ENCODE measurements around the gene CASKIN1.
"Not testable (repeated sequence)": the region's sequence is repeated elsewhere in the genome, so short reads cannot be mapped to it uniquely, and the experiment has no call there.

CASKIN1 gene

DNA sequence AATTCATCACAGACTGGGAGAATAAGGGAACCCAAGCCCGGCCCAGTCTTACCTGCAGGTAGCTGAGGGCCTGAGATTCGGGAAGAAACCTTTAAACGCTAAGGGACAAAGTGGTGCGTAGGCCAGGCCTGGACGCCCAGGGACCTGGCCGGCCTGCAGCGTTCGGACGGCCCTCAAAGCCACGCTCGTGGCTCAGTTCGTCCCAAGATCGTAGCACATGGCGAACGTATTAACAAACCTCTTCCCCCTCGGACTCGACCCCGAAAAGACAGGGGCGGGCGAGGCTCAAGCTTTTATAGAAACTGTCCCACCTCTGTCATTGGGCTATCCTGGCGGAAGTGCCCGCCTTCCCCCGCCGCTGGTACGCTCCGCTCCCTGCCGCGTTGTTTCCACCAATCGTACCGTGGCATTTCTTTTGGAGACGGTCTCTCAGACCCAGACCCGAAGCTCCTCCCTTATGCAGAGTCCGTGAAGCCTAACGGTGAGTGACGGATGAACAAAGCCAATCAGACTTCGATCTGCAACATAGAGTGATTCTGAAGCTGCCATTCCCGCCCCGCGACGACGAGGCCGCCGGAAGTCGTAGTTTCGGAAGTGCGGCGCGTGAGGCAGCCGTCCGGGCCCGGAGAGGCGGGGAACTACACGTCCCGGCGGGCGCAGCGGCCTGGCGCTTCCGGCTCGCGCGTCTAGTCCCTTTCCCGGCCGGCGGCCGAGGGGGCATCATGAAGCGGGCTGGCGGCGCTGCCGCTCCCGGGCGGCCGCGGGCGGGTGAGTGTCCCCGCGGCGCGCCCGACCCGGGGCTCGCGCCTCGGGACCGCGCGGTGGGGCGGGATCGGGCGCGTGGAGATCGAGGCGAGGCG lies 41.1 kb downstream of the CASKIN1 start, which contains the start of gene TRAF7:
Gene TRAF7, plus strand, starts transcription at position 692 of the 860 bp plus-strand sequence. CDS start 8,139 bp downstream, outside the sequence.
- DNase-seq = peak; percentile 100

DNA sequence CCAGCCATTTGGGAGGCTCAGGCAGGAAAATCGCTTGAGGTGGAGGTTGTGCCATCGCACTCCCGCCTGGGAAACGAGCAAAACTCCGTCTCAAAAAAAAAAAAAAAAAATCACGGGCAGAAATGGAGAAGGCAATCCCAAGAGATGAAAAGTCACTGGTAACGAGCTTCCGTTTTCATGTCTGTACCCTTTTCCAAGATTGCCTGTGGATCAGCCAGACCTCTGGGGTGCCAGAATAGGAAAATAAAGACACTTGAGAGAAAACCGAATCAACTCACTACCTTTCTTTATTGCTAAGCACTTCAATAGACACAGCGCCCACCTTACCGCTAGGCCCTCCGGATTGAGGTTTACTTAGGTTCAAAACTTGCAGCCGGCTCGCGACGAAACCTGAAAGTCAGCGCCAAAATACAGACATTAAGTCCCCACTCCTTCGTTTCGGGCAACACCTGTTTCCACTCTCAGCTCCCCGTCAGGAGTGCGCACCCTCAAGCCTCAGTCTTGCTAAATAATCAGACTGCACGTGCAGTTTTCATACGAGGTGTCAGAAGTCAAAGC lies 41.8 kb downstream of the CASKIN1 start:
- no peak for DNase-seq

DNA sequence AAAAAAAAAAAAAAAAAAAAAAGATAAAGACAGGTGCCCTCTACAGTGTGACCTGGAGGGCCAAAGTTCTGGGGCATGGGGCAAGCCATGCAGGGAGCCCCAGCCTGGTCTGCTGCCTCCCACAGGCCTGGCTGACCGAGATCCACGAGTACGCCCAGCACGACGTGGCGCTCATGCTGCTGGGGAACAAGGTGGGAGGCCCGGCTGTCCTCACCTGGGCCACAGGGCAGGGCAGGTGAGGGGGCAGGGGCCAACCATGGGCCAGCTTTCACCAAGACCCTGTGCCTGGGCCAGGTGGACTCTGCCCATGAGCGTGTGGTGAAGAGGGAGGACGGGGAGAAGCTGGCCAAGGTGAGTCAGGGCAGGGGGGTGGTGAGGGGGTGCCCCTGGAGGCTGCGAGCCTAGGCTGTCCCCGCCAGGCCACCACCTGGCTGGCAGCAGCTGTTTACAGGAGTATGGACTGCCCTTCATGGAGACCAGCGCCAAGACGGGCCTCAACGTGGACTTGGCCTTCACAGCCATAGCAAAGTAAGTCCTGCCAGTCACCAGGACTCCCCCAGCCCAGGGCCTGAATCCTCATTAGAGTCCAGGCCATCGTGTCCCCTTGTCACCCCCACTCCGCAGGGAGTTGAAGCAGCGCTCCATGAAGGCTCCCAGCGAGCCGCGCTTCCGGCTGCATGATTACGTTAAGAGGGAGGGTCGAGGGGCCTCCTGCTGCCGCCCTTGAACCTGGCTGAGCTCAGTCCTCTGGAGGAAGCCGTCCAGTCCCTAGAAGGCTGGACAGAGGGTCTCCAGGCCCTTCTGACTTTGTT lies 43.5 kb downstream of the CASKIN1 start:
- DNase-seq = no peak

DNA sequence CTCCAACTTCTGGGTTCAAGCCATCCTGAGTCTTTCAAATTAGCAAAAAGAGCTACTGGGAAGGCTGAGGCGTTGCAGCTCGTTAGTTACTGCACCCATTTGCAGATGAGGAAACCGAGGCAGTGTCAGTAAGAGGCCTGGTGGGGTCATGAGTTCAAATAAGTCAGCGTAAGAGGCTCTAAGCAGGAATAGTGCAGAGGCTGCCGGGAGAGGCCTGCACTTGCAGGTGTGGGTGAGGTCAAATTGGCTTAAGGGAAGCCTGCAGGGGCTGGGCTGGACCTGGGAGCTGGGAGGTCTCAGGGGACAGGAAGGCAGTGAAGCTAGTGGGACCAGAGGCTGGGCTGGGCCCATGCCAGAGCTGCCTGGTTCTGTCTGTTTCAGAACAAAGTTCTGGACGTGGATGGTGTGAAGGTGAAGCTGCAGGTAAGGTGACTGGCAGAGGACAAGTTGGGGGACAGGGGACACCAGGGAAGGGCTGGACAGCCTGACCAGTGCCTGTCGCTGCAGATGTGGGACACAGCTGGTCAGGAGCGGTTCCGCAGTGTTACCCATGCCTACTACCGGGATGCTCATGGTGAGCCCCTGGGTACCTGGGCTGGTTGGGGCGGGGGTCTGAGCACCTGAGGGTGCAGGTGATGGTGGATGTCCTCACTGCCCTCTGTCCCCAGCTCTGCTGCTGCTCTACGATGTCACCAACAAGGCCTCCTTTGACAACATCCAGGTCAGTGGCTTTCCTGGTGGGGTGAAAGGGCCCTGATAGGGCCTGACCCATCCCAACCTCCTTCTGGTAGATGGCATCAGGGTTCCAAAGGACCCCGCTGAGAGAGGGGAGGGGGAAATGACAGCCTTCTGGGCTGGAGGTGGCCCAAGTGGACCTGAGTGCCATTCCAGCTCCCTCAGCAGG lies 45.0 kb downstream of the CASKIN1 start:
- no peak for DNase-seq

DNA sequence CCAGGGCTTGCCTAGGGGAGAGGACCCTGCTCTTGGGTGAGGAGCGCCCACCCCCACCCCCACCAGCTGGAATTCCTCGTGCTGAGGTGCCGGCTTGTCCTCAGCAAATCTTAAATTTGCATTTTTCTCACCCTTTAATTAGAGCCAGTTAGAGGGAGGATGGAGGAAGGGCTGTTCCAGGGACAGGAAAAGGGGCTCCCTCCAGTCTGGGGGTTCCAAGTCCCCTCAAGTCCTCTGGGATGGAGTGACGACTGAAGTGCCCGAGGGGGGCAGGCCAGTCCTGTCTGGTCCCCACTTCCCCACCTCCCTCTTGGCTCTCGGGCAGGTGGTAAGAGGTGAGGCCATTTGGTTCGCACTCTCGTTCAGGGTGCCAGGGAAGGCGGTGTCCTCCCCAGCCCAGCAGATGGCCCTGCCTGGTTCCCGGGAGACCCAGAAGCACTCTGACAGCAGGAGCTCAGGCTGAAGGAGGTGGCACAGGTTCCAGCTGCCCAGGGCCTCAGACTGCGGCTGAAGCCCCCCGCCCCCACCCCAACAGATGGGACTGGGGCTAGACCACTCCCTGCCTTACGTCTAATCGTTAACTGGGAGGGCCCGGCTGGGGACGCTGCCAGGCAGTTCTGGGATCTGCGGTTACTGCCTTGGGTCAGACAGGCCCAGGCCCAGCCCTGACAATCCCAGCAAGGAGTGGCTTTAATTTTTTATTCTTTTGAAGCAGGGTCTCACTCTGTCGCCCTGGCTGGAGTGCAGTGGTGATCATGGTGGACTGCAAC lies 45.8 kb downstream of the CASKIN1 start:
- no peak for DNase-seq

DNA sequence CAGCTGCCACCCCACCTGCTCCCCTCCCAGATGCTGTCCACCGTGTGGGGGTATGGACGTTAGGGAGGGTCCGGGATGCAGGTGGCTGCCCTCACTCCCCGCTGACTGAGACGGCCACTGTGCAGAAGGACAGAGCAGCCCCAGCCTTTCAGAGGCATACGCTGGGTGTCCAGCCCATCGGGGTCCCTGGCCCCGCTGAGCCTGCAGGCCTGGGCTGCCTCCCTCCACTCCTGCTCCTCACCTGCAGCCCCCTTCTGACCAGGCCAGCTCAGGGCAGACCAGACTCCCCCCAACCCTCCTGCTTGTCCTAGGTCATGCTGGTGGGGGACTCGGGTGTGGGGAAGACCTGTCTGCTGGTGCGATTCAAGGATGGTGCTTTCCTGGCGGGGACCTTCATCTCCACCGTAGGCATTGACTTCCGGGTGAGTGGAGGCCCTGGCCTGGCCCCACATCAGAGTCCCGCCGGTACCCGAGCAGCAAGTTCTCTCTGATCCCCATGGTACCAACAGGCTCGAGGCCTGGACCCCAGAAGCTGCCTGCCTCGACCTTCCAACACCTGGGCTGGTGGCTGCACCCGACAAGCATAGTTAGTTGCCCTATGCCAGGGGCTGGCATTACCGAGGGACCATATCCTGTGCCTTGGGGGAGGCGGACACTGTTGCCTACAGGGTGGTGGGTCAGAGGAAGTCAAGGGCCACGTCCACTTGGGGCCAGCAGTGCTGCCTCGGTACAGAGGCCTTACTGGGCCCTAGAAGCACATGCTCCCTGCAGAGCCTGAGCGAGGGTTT lies 46.6 kb downstream of the CASKIN1 start:
- no peak for DNase-seq

DNA sequence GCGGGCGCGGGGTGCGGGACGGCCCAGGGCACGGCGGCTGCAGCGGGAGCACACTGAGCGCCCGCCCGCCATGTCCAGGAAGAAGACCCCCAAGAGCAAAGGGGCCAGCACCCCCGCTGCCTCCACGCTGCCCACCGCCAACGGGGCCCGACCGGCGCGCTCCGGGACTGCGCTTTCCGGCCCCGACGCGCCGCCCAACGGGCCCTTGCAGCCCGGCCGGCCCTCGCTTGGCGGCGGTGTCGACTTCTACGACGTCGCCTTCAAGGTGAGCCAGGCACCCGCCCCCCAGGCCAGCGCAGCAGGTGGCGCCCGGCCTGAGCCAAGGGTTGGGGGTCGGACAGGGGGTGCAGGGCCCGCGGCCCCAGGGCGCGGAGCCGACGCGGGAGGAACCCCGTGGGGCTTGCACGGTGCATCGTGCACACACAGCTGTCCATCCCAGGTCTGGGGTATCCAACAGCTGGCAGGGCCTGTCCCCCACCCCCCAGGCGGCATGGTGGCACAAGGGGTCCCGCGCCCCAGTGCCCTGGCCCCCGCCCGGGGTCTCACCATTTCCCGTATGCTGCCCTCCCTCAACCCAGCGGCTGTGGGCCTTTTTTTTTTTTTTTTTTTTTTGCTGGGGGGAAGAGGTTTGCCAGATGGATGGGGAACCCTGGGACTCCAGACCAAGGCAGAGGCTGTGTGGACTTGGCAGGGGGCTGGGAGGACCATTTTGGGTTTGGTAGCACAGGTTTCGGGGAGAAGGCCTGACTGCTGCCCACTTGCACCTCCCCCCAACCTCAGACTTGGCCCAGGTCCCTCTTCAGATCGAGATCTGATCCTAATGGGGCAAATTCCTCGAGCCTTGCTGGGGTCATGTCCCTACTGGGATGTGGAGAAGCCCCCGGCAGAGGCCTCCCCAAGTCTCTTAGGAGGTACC lies 47.4 kb downstream of the CASKIN1 start:
- DNase-seq = peak in 1 of 2 donors; percentile 18

DNA sequence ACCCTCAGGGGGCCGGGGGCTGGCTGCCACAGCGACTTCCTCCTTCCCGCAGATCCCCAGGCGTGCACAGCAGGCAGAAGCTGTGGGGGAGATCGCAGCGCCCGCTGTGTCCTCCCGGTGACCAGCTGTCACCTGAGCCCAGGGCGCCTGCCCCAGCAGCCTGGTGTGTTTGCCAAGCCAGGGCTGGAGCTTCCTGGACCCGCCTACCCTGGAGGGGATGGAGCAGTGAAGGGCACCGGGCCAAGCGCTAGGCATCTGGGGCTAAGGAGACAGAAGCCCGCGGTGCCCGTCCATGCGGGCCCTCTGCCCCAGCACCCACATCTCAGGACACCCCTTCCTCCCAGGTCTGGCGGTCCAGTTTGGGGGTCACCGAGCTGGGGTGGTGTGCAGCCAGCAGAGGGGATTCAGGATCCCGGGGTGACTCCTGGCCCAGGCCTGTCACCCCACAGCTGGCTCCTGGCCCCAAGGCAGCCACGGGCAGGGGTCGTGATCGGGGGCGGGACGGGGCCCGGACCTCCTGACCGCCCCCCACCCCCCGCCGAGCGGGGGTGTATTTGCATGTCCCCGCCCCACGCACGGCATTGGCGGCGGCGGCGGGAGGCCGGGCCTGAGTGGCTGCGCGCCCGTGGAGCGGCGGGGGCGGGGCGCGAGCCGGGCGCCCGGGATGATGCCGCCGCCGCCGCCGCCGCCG lies 48.3 kb downstream of the CASKIN1 start, which contains the start of gene RAB26:
Gene RAB26, plus strand, starts transcription at position 645 of the 691 bp plus-strand sequence. CDS start 159 bp downstream, outside the sequence.
- DNase-seq = peak; percentile 39 to 52

DNA sequence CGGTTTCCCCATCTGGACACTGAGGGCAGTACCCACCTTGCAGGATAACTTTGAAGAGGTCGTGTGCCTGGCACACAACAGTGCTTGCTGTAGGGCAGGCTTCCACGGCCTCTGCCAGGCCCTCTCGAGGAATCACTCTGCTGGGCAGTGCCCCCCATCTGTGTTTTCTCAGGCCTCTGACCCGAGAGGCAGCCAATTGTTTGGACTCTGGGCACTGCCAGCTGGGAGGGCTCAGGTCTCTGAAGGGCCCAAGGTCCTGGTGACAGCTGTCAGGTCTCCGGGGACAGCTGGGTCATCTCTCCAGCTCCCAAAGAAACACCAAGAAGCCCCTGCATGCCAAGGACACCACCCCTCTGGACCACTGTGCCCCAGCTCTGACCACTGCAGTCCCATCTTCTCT lies 49.0 kb downstream of the CASKIN1 start:
- no peak for DNase-seq

DNA sequence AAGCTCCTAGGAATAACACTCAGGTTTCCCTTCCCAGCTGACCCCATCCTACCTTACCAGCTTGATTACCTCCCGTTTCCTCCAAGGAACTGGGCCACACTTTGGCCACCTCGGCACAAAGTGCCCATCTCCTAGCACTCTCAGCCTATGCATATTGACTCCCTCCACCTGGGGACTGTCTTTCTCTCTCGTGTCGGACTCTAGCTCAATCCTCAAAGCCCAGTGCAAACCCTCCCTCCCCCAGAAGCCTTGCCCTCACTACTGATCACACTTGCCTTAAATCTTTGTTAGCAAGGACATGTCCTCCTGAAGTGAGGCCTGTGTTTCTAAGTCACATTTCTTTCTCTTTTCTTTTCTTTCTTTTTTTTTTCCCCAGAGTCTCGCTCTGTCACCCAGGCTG lies 50.6 kb downstream of the CASKIN1 start:
- DNase-seq = no peak

DNA sequence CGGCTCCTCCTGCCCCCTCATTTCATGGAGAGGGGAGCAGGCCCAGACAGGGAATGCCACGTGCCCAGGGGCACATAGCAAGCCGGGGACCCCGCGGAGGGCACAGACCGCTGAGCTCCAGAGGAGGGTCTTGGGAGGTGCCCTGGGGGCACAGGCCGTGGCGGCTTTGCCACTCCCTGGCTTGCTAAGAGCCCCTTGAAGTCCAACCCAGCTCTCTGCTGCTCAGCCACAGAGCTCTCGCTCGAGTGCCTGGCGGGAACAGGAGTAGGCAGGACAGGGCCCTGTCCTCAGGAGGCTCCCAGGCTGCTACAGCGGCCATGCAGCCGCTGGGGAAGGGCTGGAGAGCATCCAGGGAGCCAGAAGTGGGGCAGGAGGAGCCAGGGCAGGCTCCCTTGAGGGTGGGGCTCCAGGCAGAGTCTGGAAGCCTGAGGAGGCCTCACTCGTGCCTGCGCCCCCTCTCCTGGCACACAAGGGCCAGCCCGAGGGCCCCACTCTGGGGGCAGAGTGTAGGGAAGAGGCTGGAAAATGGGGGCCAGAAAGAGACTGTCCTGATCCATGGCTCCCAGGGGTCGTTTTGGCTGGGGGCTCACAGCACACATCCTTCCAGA lies 52.4 kb downstream of the CASKIN1 start:
- no peak for DNase-seq

DNA sequence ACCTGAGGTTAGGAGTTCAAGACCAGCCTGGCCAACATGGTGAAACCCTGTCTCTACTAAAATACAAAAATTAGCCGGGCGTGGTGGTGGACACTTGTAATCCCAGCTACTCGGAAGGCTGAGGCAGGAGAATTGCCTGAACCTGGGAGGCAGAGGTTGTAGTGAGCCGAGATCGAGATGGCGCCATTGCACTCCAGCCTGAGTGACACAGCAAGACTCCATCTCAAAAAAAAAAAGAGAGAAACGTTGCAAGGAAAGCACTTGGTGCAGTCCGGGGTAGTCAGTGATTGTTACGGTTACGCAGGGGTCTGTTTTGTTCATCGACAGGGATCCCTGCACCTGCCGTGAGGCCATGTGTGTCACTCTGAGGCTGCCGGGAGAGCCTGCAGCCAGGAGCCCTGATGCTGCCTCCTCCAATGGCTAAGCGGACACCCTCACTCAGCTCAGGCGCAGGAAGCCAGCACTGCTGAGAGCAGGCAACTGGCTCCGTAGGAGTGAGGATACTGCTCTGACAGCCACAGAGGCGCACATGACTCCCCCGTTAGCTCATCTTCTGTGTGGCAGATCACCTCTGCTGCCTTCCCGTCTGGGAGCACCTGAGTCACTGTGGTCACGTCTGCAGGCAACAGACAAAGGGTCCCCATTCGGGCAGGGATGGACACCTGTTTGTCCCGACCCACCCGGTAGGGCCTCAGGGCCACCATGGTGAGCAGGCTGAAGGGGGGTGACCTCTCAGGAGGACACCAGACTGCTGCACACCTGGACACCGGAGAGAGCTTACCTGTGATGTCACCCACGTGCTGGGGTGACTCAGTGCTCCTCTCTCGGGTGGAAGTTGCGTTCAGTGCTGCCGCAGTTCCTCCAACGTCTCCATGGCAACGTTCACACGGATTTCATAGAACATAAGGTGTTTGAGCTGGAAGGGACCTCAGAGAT lies 53.2 kb downstream of the CASKIN1 start:
- DNase-seq = no peak

DNA sequence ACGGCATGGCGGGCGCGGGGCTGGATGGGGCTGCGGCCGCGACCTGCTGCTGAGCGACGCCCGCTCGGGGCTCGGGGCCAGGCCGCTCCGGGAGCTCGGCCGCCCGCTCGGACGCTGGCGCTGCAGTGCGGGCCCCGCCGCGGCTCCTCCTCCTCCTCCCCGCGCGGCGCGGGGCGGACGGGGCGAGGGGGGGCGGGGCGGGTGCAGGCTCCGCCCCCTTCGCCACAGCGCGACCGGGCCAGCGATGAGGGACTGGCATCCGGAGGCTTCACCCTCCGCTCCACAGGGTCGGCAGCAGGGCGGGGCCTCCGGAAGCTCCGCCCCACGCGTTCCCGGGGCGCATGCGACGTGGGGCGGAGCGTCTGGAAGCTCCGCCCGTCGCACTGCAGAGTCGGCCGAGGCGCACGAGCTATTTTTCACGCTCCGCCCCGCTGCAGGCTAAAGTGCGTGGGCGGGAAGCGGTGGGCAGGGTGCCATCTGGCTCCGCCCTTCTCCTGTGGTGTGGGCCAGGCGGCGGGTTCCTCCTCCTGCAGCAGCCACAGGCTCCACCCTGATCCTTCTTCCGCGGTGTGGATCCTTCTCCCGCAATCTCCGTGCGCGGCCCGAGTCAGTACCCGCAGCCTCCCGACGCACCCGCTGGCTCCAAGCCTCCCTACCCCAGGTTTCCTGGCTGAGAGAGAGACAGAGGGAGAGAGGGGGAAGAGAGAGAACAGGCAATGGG lies 60.5 kb downstream of the CASKIN1 start, which contains the start of gene PKD1:
Gene PKD1, minus strand, starts transcription at position 129 of the 721 bp plus-strand sequence. CDS start 209 bp downstream, outside the sequence.
- peak; percentile 98 to 99 for DNase-seq

DNA sequence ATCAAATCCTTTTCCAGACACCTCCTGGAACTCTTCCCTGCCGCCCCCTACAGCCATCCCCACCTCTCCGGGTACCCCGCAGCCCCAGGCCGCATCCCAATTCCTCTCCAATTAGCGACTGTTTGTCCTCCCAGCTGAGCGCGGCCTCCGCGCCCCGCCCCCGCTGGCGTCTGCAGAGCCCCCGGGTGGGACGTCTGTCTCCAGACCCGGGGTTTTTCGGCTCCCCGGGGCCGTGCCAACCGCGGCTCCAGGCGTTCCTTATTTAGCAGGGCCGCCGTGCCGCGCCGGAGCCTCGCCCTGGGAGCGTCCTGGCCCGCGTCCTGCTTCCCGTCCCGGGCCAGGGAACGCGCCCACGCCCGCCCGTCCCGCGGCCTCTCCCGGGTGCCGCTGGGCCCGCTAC lies 61.3 kb downstream of the CASKIN1 start:
- not testable (repeated sequence) for DNase-seq

DNA sequence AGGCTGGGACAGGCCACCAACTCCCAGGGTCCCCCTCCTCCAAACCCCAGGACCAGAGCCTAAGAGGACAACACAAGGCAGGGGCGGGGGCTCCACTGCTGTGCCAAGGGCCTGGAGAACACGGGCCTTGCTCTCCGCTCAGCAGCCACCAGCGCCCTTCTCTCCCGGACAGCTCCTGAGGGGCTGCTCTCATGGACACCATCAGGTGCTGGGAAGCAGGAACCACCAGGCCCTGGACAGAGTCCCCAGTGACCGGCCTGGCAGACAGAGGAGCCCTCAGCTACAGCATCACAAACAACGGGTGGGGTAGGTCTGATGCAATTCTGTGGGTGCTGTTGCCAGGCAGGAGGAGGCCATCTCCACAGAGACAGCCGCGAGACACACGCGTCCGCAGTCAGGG lies 62.6 kb downstream of the CASKIN1 start:
- not testable (repeated sequence) for DNase-seq

DNA sequence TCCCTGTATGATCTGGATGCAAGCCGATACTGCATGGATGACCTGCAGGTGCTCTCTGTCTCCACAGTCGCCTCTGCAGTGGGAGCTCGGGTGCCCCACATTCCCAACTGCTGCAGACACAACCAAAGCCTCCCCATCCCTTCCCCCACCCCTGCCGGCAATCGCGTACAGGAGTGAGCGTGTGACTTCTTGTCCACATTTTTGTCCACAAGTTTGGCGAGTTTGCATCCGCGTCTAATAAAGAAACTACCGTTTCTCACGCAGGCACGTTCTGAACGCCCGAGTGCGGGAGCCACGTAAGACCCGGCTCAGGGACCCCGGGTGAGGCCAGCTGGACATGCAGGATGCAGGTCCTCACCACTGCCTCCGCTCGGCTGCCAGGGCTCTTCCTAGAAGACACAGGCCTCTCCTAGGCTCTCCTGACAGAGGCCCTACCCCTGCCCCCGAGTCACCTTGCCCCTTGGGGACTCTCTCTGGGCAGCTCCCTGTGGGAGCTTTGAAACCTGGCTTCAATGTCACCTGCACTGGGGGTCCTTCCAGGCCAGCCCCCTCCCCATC lies 66.4 kb downstream of the CASKIN1 start:
- not testable (repeated sequence) for DNase-seq

All from CD4-positive, alpha-beta T cell treated with Interleukin-4 for 1 hour (primary cell).